ENCODE results near the gene SNRNP35. TPM values are rescaled to one million over a fixed set of nuclear protein-coding genes. Genes with fewer than 3 reads are reported as not detected.

Gene SNRNP35
- total RNA-seq, 4 donors from 2014 or later: 14.7 to 38.1 (median 21.0) TPM

- no peak for ATAC-seq (ENCODE audit: low FRiP score)
- DNase-seq (ENCODE audit: low spot score): no peak
- TF ChIP-seq CTCF (IDR thresholded peaks at IDR 0.05): no peak
Measured at GRCh38 chr12:123494124-123494851, 36.3 kb downstream of the SNRNP35 start.

GRCh38 chr12:123497065-123497464, 39.1 kb downstream of the SNRNP35 start:
- ATAC-seq (ENCODE audit: low FRiP score) (no peak), DNase-seq (ENCODE audit: low spot score) (no peak)

DNA sequence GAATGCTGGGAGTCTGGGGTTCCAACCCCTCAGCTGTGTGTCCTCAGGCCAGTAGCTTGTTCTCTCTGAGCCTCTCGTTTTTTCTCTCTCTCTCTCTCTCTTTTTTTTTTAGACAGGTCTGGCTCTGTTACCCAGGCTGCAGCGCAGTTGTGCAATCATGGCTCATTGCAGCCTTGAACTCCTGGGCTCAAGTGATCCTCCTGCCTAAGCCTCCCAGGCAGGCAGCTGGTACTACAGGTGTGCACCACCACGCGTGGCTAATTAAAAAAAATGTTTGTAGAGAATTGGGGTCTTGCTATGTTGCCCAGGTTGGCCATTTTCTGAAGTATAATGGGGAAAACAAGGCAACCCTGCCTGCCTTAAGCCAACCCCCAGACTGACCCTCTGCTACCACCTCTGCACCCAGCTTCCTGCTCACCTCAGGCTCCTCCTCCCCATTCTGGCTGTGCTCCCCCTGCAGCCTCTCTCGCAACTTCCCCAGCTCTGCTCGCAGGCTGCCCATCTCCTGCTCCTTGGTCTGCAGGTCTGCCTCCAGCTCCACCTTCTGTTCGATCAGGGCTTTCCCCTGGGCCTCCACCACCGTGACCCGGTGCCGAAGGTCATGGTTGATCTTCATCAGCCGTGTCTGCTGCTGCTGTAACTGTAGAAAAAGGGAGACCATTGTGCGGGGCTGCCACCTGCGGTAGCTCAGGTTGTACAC, 40.3 kb downstream of the SNRNP35 start:
- ATAC-seq (ENCODE audit: low FRiP score): no peak
- DNase-seq (ENCODE audit: low spot score): no peak
- no peak for TF ChIP-seq CTCF (IDR thresholded peaks at IDR 0.05)

More at GRCh38 chr12:123497065-123497464, 39.1 kb downstream of the SNRNP35 start:
- TF ChIP-seq CTCF (IDR thresholded peaks at IDR 0.05): no peak

GRCh38 chr12:123499332-123499731, 41.4 kb downstream of the SNRNP35 start:
- TF ChIP-seq CTCF (IDR thresholded peaks at IDR 0.05): no peak
- ATAC-seq (ENCODE audit: low FRiP score) (no peak), DNase-seq (ENCODE audit: low spot score) (no peak)

DNA sequence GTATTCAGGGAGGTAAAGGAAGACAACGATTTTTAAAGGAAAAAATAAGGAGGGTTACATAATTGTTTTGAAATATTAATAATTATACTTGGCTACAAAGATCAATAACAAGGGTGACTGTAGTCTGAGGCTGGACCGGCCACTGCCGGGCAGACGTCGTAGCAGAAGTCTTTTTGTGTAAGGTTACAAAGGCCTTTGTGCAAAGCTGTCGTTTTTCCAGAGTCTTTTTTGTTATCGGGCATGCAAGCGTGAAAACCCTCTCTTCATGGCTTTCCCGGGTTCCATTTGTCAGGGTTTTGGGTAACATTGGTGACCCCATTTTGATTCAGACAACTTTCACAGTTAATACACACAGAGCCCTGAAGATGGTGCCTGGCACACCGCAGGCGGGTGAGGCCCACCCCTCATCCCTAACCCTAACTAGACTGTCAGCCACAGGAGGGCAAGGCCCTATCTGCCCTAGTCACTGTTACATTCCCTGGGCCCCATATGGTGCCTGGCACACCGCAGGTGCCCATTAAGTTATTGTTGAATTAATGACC, 44.3 kb downstream of the SNRNP35 start:
- ATAC-seq (ENCODE audit: low FRiP score): no peak
- no peak for TF ChIP-seq CTCF (IDR thresholded peaks at IDR 0.05)
- DNase-seq (ENCODE audit: low spot score): no peak

GRCh38 chr12:123506059-123506842, 48.3 kb downstream of the SNRNP35 start:
- TF ChIP-seq CTCF (IDR thresholded peaks at IDR 0.05): no peak
- no peak for ATAC-seq (ENCODE audit: low FRiP score)

More at GRCh38 chr12:123506059-123506842, 48.3 kb downstream of the SNRNP35 start:
- no peak for DNase-seq (ENCODE audit: low spot score)

Data from omental fat pad (tissue), 4 donors.